Measurements from ENCODE around the gene GATAD1. TPM values are rescaled to one million over a fixed set of nuclear protein-coding genes. Genes with fewer than 3 reads are reported as not detected.

Gene GATAD1
- polyA plus RNA-seq, 3 donors, result 6.6 to 34.1 (median 7.6) TPM

DNA sequence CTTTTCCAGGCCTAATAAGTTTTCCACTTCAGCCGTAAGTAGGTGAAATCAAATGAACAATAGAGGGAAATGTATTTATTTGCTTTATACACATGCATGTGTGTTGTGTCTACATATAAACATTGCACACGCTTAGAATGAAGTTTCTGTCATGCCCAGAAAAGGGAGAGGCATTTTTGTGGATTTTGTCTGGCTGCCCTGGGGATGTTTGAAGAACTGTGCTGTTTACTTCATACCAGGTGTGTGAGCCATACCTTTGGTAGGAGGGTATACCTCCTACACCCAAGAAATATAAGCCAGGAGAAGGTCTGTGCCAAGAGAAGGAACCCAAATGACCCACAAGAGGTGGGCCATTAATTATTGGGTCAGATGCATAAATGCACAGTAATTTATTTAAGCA is 12.8 kb downstream of the GATAD1 start:
- Histone ChIP-seq H3K9me3 (replicated peaks in 1 of 2; ENCODE audit: control insufficient read depth in 1 of 2, insufficient read depth in 1 of 2, low read length in 2 of 2) (no peaks in the 10 kb centered on the region), H3K27me3 (ENCODE audit: control insufficient read depth in 2 of 2, insufficient read depth in 2 of 2, low read length in 2 of 2) (no peaks in the 10 kb centered on the region), H3K36me3 (replicated peaks in 1 of 2; ENCODE audit: control insufficient read depth in 1 of 2, insufficient read depth in 2 of 2, low read length in 2 of 2) (peaks cover 28 to 60% of the 10 kb centered on the region in 2 donors), H3K4me1 (ENCODE audit: control insufficient read depth in 1 of 2, insufficient read depth in 2 of 2, low read length in 2 of 2) (no peaks in the 10 kb centered on the region), H3K9ac (ENCODE audit: insufficient read depth, low read length, poor library complexity, severe bottlenecking) (no peak overlapping the region), H4K20me1 (ENCODE audit: insufficient read depth, low read length) (no peaks in the 10 kb centered on the region), H3K79me2 (ENCODE audit: insufficient read depth, low read length) (no peaks in the 10 kb centered on the region), H3K4me3 (replicated peaks in 1 of 3; ENCODE audit: low read depth in 2 of 3, low read length in 3 of 3) (no peak overlapping the region), H2AFZ (ENCODE audit: insufficient read depth, low read depth, low read length, poor library complexity, severe bottlenecking) (no peak overlapping the region), H3K27ac (ENCODE audit: low read depth in 1 of 2, low read length in 2 of 2) (no peak overlapping the region), H3K4me2 (replicated peaks; ENCODE audit: extremely low read depth, low read length, poor library complexity, severe bottlenecking) (no peak overlapping the region)
- no peaks in the 10 kb centered on the region for H3K27me3 Mint-ChIP-seq (ENCODE audit: low read depth in 3 of 3)
- H3K36me3 Mint-ChIP-seq, result peaks cover 26 to 47% of the 10 kb centered on the region in 2 donors
- no peak overlapping the region for H3K4me3 Mint-ChIP-seq
- no CpG with 5 or more reads among the region's 2 CpGs for WGBS (ENCODE audit: insufficient coverage)
- no peaks in the 10 kb centered on the region for H3K4me1 Mint-ChIP-seq
- TF ChIP-seq, protein P1, sequence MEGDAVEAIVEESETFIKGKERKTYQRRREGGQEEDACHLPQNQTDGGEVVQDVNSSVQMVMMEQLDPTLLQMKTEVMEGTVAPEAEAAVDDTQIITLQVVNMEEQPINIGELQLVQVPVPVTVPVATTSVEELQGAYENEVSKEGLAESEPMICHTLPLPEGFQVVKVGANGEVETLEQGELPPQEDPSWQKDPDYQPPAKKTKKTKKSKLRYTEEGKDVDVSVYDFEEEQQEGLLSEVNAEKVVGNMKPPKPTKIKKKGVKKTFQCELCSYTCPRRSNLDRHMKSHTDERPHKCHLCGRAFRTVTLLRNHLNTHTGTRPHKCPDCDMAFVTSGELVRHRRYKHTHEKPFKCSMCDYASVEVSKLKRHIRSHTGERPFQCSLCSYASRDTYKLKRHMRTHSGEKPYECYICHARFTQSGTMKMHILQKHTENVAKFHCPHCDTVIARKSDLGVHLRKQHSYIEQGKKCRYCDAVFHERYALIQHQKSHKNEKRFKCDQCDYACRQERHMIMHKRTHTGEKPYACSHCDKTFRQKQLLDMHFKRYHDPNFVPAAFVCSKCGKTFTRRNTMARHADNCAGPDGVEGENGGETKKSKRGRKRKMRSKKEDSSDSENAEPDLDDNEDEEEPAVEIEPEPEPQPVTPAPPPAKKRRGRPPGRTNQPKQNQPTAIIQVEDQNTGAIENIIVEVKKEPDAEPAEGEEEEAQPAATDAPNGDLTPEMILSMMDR (IDR thresholded peaks at IDR 0.05), result no peak
- DNase-seq, result no peak
- no peaks in the 10 kb centered on the region for H3K9me3 Mint-ChIP-seq
- intact Hi-C loops (cut with micrococcal nuclease), result no loop called here
- H3K27ac Mint-ChIP-seq, result peak overlapping the region in 1 of 7 donors; percentile 24

DNA sequence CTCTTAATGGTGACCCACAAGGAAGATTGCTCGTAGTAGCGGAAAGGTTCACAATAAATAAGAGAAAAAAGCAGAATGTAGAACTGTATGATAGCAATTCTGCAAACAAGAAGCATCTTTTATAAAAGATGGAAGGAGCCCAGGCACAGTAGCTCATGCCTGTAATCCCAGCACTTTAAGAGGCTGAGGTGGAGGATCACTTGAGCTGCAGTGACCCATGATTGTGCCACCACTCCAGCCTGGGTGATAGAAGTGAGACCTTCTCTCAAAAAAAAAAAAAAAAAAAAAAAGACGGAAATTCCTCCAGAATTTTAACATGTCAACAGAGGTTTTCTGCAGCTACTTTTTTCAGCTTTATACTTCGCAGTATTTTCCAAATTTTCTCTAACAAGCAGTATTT is 13.2 kb downstream of the GATAD1 start:
- H3K4me2 ChIP-seq (replicated peaks; ENCODE audit: extremely low read depth, low read length, poor library complexity, severe bottlenecking), result no peak overlapping the region
- no peak overlapping the region for H3K27ac Mint-ChIP-seq
- no peak overlapping the region for H3K4me3 Mint-ChIP-seq
- intact Hi-C loops (cut with micrococcal nuclease), result no loop called here
- no peaks in the 10 kb centered on the region for H3K9me3 Mint-ChIP-seq
- peaks cover 26 to 50% of the 10 kb centered on the region in 2 donors for H3K36me3 Mint-ChIP-seq
- no peaks in the 10 kb centered on the region for H3K9me3 ChIP-seq (replicated peaks in 1 of 2; ENCODE audit: control insufficient read depth in 1 of 2, insufficient read depth in 1 of 2, low read length in 2 of 2)
- no peaks in the 10 kb centered on the region for H3K4me1 ChIP-seq (ENCODE audit: control insufficient read depth in 1 of 2, insufficient read depth in 2 of 2, low read length in 2 of 2)
- H3K27me3 ChIP-seq (ENCODE audit: control insufficient read depth in 2 of 2, insufficient read depth in 2 of 2, low read length in 2 of 2), result no peaks in the 10 kb centered on the region
- TF ChIP-seq, protein P1 (IDR thresholded peaks at IDR 0.05), result no peak
- H3K9ac ChIP-seq (ENCODE audit: insufficient read depth, low read length, poor library complexity, severe bottlenecking), result no peak overlapping the region
- no peak overlapping the region for H2AFZ ChIP-seq (ENCODE audit: insufficient read depth, low read depth, low read length, poor library complexity, severe bottlenecking)
- H3K27me3 Mint-ChIP-seq (ENCODE audit: low read depth in 3 of 3), result no peaks in the 10 kb centered on the region
- no peaks in the 10 kb centered on the region for H3K4me1 Mint-ChIP-seq
- DNase-seq, result no peak
- peaks cover 24 to 56% of the 10 kb centered on the region in 2 donors for H3K36me3 ChIP-seq (replicated peaks in 1 of 2; ENCODE audit: control insufficient read depth in 1 of 2, insufficient read depth in 2 of 2, low read length in 2 of 2)
- no peak overlapping the region for H3K4me3 ChIP-seq (replicated peaks in 1 of 3; ENCODE audit: low read depth in 2 of 3, low read length in 3 of 3)
- H3K27ac ChIP-seq (ENCODE audit: low read depth in 1 of 2, low read length in 2 of 2), result no peak overlapping the region
- no peaks in the 10 kb centered on the region for H3K79me2 ChIP-seq (ENCODE audit: insufficient read depth, low read length)
- WGBS (ENCODE audit: insufficient coverage), result 100% methylated on average over 2 of the region's 4 CpGs
- no peaks in the 10 kb centered on the region for H4K20me1 ChIP-seq (ENCODE audit: insufficient read depth, low read length)
